Activated CD4-positive, alpha-beta memory T cell treated with anti-CD3 and anti-CD28 coated beads, Interleukin-2, amount 10 ng/mL, durations not matched to agents 7 days and 5 days (primary cell): Measurements from ENCODE around the gene TMEM14A. TPM values are rescaled to one million over a fixed set of nuclear protein-coding genes. Genes with fewer than 3 reads are reported as not detected.
"Not testable (repeated sequence)": the region's sequence is repeated elsewhere in the genome, so short reads cannot be mapped to it uniquely, and the experiment has no call there.

Experiments
- CTCF ChIA-PET: fragments of 350-600 bp; sonication (Branson Sonifier 250); formaldehyde crosslinking; loops from one replicate; lab custom pipeline; 2021; ENCODE audit warnings: antibody characterized with exemption, inconsistent platforms; lab: Charles Lee
- POLR2A ChIA-PET: fragments of 350-600 bp; sonication (Branson Sonifier 250); formaldehyde crosslinking; loops from one replicate; lab custom pipeline; 2021; ENCODE audit warnings: antibody characterized with exemption; lab: Charles Lee
- DNase-seq: peaks from one replicate; pipeline ENCODE4 v3.0.0-alpha.2; 2020
- H3K27ac Mint-ChIP-seq: one replicate; pipeline ENCODE4 v1.8.0; 2021; ENCODE audit warnings: mild to moderate bottlenecking, mixed read lengths
- H3K27me3 Mint-ChIP-seq: one replicate; pipeline ENCODE4 v1.8.0; 2021; ENCODE audit warnings: mixed read lengths
- H3K36me3 Mint-ChIP-seq: one replicate; pipeline ENCODE4 v1.8.0; 2021; ENCODE audit warnings: low read depth, mixed read lengths
- H3K4me1 Mint-ChIP-seq: one replicate; pipeline ENCODE4 v1.8.0; 2021; ENCODE audit warnings: mixed read lengths
- H3K4me3 Mint-ChIP-seq: one replicate; pipeline ENCODE4 v1.8.0; 2021; ENCODE audit warnings: mild to moderate bottlenecking, mixed read lengths
- H3K9me3 Mint-ChIP-seq: one replicate; pipeline ENCODE4 v1.8.0; 2021; ENCODE audit warnings: mixed read lengths
- total RNA-seq, 2 experiments: library from RNA; stranded (reverse); gene quantifications; one replicate each; pipeline ENCODE4 v1.2.3, GENCODE V29; 2021

Gene TMEM14A
- total RNA-seq, 2 experiments from 2014 or later, result 20.9 to 23.5 TPM

DNA sequence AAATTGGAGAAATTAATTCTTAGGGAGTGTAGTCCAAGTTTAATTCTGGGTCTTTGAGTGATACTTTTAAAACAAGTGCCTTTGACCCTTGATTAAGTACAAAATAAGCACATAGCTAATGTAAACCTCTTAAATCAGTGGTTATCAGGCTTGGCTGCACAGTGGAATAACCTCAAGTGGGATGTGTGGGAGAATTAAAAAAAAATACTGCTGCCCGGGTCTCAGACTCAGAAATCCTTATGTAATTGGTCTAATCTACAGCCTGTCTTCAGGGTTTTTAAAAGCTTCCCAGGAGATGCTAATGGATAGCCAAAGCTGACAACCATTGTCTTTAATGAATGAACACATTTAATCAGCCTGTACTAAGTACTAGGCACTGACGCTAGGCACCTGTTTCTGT lies 28.5 kb upstream of the TMEM14A start:
- H3K36me3 Mint-ChIP-seq, result no peaks in the 10 kb centered on the region
- no peak overlapping the region for H3K27ac Mint-ChIP-seq
- no peak overlapping the region for H3K4me3 Mint-ChIP-seq
- peaks cover 19% of the 10 kb centered on the region for H3K27me3 Mint-ChIP-seq
- no peaks in the 10 kb centered on the region for H3K9me3 Mint-ChIP-seq
- peaks cover 11% of the 10 kb centered on the region for H3K4me1 Mint-ChIP-seq
- DNase-seq, result no peak
- CTCF ChIA-PET, result interaction anchor here (1.7 to 5.6 kb wide), 2 partner anchors 9 to 67 kb away, joined by 3 to 38 read pairs; no protein-coding TSS in a partner anchor
- POLR2A ChIA-PET, result interaction anchor here (0.9 kb wide), 1 partner anchor 20 kb away, joined by 4 read pairs; no protein-coding TSS in a partner anchor

DNA sequence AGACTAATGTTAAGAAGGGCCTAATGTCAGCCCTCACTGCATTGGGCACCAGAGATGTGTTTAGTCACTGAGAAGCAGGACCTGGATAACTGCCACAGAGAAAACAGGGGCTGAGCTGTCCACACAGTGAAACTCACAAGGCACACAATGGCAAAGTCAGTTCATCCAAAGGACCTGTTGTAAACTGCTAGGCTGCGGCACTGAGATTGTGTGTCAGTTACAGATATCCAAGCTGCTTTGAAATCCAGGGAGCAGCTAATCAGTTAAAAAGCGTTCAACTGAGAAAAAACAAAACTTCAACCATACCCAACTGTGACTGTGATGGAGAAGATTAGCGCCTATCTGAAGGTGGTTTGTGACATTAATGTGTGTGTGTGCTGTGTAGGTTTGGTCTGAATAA lies 27.8 kb upstream of the TMEM14A start:
- H3K4me1 Mint-ChIP-seq, result peaks cover 11% of the 10 kb centered on the region
- H3K4me3 Mint-ChIP-seq, result no peak overlapping the region
- no peaks in the 10 kb centered on the region for H3K36me3 Mint-ChIP-seq
- POLR2A ChIA-PET, result no interaction called here
- DNase-seq, result no peak
- H3K27me3 Mint-ChIP-seq, result peaks cover 19% of the 10 kb centered on the region
- H3K27ac Mint-ChIP-seq, result no peak overlapping the region
- no peaks in the 10 kb centered on the region for H3K9me3 Mint-ChIP-seq
- CTCF ChIA-PET, result interaction anchor here (5.6 kb wide), 1 partner anchor 8 kb away, joined by 38 read pairs; no protein-coding TSS in a partner anchor

DNA sequence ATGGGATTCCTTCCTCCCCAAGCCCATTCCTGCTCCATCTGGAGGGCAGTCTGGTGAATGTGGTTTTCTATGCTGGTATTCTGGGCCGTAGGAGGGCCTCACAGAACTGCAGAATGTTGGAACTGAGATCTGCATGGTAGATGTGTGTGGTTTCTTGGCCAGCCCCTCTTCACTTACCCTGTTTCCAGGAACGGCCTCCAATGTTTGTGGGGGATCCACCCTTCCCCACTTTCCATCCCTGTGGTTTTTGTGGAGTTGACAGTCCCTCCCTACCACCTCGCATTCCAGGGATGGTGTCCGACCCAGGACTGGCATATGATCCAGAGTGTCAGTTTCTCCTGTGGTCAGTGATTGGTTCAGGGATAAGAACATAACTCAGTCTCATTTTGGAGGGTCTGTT lies 26.7 kb upstream of the TMEM14A start:
- Mint-ChIP-seq H3K27ac (no peak overlapping the region), H3K36me3 (no peaks in the 10 kb centered on the region), H3K4me3 (no peak overlapping the region), H3K9me3 (no peaks in the 10 kb centered on the region), H3K27me3 (peaks cover 22% of the 10 kb centered on the region), H3K4me1 (peaks cover 11% of the 10 kb centered on the region)
- DNase-seq, result no peak
- ChIA-PET POLR2A (no interaction called here), CTCF (interaction anchor here (5.6 kb wide), 1 partner anchor 7 kb away, joined by 38 read pairs; no protein-coding TSS in a partner anchor)

DNA sequence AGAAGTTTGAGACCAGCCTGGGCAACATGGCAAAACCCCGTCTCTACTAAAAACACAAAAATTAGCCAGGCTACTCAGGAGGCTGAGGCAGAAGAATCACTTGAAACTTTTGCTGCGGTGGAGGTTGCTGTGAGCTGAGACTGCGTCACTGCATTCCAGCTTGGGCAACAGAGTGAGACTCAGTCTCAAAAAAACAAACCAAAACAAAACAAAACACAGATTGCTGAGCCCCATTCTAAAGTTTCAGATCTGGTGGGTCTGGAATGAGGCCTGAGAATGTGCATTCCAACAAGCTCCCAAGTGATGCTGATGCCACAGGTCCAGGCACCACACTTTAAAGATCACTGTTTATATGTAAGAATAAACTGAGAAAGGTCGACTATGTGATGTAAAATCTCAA lies 24.9 kb upstream of the TMEM14A start:
- peaks cover 8% of the 10 kb centered on the region for H3K4me1 Mint-ChIP-seq
- no peaks in the 10 kb centered on the region for H3K36me3 Mint-ChIP-seq
- ChIA-PET CTCF (no interaction called here), POLR2A (no interaction called here)
- H3K9me3 Mint-ChIP-seq, result no peaks in the 10 kb centered on the region
- H3K4me3 Mint-ChIP-seq, result no peak overlapping the region
- H3K27me3 Mint-ChIP-seq, result peaks cover 19% of the 10 kb centered on the region
- no peak overlapping the region for H3K27ac Mint-ChIP-seq
- no peak for DNase-seq

DNA sequence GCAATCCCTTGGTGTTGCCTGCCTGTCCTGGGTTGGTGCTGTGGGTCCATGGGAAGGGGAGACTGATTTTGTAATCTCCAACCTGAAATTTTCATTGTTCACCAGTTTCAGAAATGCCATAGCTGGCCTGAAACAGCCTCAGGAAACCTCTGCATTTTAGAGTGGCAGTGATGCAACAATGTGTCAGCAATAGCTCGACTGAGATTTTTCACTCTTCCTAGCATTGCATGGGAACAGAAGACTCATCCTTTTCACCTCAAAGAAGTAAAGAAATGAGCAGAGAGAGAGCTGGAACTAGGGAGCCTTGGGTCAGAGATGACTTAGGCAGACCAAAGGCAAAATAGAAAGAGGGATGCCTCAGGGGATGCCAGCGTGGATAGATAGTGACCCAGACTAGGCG lies 23.7 kb upstream of the TMEM14A start:
- Mint-ChIP-seq H3K4me3 (no peak overlapping the region), H3K27ac (no peak overlapping the region), H3K27me3 (peaks cover 19% of the 10 kb centered on the region), H3K36me3 (no peaks in the 10 kb centered on the region), H3K4me1 (peaks cover 5% of the 10 kb centered on the region), H3K9me3 (no peaks in the 10 kb centered on the region)
- CTCF ChIA-PET, result no interaction called here
- POLR2A ChIA-PET, result no interaction called here
- no peak for DNase-seq

DNA sequence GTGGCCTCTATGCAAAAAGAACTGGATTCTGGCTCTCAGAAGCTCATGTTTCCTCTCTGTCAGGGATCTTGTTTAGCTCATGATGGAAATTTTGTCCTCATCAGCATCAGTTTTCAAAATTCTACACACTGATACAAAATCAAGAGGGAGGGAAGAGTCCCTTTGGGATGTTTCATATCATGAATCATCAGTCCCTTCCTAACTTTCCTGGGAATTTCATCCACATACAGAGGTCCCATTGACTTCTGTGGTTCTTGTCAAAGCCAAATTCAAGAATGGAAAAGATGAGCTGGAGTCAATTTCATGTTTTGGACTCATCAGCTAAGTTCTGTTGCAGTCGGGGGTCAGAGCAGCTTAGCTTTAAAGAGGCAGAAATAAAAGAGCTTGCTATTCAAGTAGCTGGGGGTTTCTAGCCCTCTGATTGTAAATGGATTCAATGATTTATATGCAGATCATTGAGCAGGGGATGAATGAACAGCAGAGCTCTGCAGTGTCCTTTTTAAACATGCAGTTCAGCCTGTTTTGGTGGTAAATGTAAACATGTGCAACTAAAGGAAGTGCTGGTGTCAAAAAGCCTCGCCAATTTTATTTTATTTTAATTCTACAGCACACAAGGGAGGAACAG lies 21.3 kb upstream of the TMEM14A start:
- peaks cover 33% of the 10 kb centered on the region for H3K27me3 Mint-ChIP-seq
- POLR2A ChIA-PET, result no interaction called here
- CTCF ChIA-PET, result interaction anchor here (0.7 to 4.8 kb wide), 8 partner anchors 8 to 236 kb away, joined by 3 to 42 read pairs (median 12); partner anchors contain the start of gene EFHC1

DNA sequence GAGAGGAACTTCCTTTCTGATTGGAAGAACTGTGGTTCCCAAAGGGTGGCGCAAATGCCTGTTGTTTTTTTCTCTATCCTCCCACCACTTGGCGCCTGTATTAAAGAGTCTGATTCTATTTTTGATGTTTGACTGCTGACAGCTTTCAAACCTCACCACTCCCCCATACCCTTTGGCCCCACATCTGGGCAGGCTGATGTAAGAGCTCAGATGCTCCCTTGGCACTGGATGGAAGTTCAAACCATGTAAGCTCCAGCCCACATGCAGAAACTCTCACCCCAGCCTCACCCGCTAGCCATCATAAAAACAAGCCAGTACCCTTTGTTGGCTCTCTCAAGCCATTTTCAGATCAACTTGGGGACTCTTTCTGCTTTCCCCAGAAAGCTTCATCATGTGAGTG lies 20.0 kb upstream of the TMEM14A start:
- peaks cover 5% of the 10 kb centered on the region for H3K4me1 Mint-ChIP-seq
- ChIA-PET CTCF (interaction anchor here (0.6 to 4.8 kb wide), 19 partner anchors 9 to 1019 kb away, joined by 3 to 42 read pairs (median 5); partner anchors contain the start of gene EFHC1), POLR2A (no interaction called here)
- H3K27ac Mint-ChIP-seq, result no peak overlapping the region
- H3K27me3 Mint-ChIP-seq, result peaks cover 33% of the 10 kb centered on the region
- no peaks in the 10 kb centered on the region for H3K9me3 Mint-ChIP-seq
- H3K36me3 Mint-ChIP-seq, result no peaks in the 10 kb centered on the region
- no peak overlapping the region for H3K4me3 Mint-ChIP-seq
- DNase-seq, result no peak

More for the DNA sequence above, 21.3 kb upstream of the TMEM14A start:
- Mint-ChIP-seq H3K4me1 (peaks cover 5% of the 10 kb centered on the region), H3K27ac (no peak overlapping the region), H3K4me3 (no peak overlapping the region), H3K9me3 (no peaks in the 10 kb centered on the region), H3K36me3 (no peaks in the 10 kb centered on the region)
- DNase-seq, result no peak

DNA sequence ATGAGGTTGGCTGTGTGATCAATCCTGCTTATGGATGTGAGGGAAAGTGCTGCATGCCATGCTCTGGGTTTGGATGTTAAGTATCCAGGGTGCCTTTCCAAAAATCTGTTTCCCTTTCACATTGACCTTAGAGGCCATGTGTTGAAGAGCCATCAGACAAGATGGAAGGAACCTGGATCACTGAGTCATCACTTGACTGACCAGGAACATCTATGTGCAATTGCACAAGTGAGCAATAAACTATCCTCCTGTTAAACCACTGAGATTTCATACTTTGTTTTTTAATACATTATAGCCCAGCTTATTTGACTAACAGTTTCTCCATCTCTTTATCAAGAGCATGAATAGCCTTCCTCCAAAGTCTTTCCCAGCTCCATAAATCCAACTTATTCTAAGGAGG lies 17.8 kb upstream of the TMEM14A start:
- H3K4me3 Mint-ChIP-seq, result no peak overlapping the region
- ChIA-PET CTCF (interaction anchor here (1.0 to 4.8 kb wide), 15 partner anchors 9 to 480 kb away, joined by 3 to 42 read pairs (median 5); partner anchors contain the start of genes EFHC1, PAQR8 and TRAM2), POLR2A (no interaction called here)
- no peak for DNase-seq
- H3K27me3 Mint-ChIP-seq, result peaks cover 35% of the 10 kb centered on the region
- H3K9me3 Mint-ChIP-seq, result no peaks in the 10 kb centered on the region
- H3K4me1 Mint-ChIP-seq, result peaks cover 5% of the 10 kb centered on the region
- no peaks in the 10 kb centered on the region for H3K36me3 Mint-ChIP-seq
- no peak overlapping the region for H3K27ac Mint-ChIP-seq

DNA sequence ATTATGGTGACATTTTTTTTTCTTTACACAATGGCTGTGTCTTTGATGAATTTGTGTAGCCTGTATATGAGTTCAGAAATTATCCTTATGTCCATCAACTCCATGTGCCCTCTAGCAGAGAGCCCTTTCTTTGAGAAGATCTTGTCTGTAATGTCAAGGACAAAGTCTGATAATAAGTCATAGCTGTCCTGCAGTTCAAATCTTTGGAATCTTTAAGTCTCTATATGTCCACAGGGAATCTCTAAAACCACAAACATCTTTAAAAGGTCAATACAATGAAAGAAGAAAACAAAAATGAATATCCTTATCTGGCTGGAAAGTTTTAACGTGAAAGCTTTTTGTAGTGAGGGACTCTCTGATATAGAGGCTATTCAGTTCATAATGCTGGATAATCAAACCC lies 16.9 kb upstream of the TMEM14A start:
- POLR2A ChIA-PET, result no interaction called here
- H3K4me1 Mint-ChIP-seq, result peaks cover 5% of the 10 kb centered on the region

DNA sequence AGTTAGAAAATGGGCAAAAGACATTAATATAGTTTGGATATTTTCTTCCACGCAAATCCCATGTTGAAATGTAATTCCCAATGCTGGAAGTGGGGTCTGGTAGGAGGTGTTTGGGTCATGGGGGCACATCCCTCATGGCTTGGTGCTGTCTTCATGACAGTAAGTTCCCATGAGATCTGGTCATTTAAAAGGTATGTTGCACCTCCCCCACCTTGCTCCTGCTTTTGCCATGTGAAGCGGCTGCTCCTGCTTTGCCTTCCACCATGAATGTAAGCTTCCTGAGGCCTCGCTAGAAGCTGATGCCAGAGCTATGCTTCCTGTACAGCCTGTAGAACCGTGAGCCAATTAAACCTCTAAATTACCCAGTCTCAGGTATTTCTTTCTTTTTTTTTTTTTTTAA lies 16.3 kb upstream of the TMEM14A start:
- Mint-ChIP-seq H3K27me3 (peaks cover 31% of the 10 kb centered on the region), H3K4me3 (no peak overlapping the region), H3K27ac (no peak overlapping the region), H3K4me1 (peaks cover 5% of the 10 kb centered on the region), H3K36me3 (no peaks in the 10 kb centered on the region), H3K9me3 (no peaks in the 10 kb centered on the region)
- no peak for DNase-seq
- POLR2A ChIA-PET, result no interaction called here
- CTCF ChIA-PET, result interaction anchor here (0.6 kb wide), 1 partner anchor 217 kb away, joined by 3 read pairs; no protein-coding TSS in a partner anchor

More for the DNA sequence above, 16.9 kb upstream of the TMEM14A start:
- H3K4me3 Mint-ChIP-seq, result no peak overlapping the region
- peaks cover 31% of the 10 kb centered on the region for H3K27me3 Mint-ChIP-seq
- no peaks in the 10 kb centered on the region for H3K36me3 Mint-ChIP-seq
- H3K27ac Mint-ChIP-seq, result no peak overlapping the region
- no peaks in the 10 kb centered on the region for H3K9me3 Mint-ChIP-seq
- CTCF ChIA-PET, result interaction anchor here (0.6 to 4.8 kb wide), 2 partner anchors 12 to 216 kb away, joined by 3 to 38 read pairs; no protein-coding TSS in a partner anchor
- DNase-seq, result no peak

DNA sequence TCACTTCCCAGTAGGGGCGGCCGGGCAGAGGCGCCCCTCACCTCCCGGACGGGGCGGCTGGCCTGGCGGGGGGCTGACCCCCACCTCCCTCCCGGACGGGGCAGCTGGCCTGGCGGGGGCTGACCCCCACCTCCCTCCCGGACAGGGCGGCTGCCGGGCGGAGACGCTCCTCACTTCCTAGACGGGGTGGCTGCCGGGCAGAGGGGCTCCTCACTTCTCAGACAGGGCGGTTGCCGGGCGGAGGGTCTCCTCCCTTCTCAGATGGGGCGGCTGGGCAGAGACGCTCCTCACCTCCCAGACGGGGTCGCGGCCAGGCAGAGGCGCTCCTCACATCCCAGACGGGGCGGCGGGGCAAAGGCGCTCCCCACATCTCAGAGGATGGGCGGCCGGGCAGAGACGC lies 15.0 kb upstream of the TMEM14A start:
- not testable (repeated sequence) for H3K36me3 Mint-ChIP-seq, H3K4me3 Mint-ChIP-seq

DNA sequence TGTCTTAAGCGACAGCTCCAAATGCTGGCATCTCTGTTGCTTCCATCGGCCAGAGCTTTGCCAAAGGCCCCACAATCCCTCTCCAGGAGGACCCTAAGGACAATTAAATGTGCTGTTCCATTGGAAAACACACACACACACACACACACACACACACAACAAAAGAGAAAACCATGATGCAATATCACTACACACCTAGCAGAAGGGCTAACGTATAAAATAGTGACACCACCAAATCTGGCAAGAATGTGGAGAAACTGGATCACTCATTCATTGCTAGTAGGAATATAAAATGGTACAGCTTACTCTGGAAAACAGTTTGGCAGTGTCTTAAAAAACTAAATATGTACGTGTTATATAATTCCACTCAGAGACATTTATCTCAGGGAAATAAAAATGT lies 13.0 kb upstream of the TMEM14A start:
- no peaks in the 10 kb centered on the region for H3K9me3 Mint-ChIP-seq
- no peak overlapping the region for H3K4me3 Mint-ChIP-seq
- ChIA-PET CTCF (no interaction called here), POLR2A (no interaction called here)
- peaks cover 19% of the 10 kb centered on the region for H3K27me3 Mint-ChIP-seq
- H3K4me1 Mint-ChIP-seq, result no peaks in the 10 kb centered on the region
- DNase-seq, result no peak
- no peak overlapping the region for H3K27ac Mint-ChIP-seq
- H3K36me3 Mint-ChIP-seq, result no peaks in the 10 kb centered on the region

More for the DNA sequence above, 15.0 kb upstream of the TMEM14A start:
- DNase-seq, H3K27ac Mint-ChIP-seq, CTCF ChIA-PET, POLR2A ChIA-PET, H3K4me1 Mint-ChIP-seq, H3K9me3 Mint-ChIP-seq: not testable (repeated sequence)
- H3K27me3 Mint-ChIP-seq, result peaks cover 27% of the 10 kb centered on the region

DNA sequence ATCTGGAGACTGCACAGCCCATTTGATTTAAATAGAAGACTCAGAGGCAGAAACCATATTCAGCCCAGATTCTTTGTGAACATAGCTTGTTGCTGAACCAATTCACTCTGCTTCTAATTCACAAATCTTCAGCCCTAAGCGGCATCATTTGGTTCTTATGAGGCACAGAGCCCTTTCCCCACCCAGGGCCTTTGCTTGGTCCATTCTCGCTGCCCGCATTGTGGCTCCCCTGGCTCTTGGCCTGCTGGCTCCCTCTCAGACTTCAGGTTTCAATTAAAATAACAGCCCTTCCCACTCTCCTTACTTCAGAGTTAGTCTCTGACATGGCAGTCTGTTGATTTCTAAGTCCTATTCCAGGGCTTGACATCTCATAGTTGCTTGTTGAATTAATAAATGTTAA lies 9.4 kb upstream of the TMEM14A start:
- Mint-ChIP-seq H3K27ac (no peak overlapping the region), H3K9me3 (no peaks in the 10 kb centered on the region), H3K27me3 (peaks cover 2% of the 10 kb centered on the region), H3K36me3 (no peaks in the 10 kb centered on the region), H3K4me3 (no peak overlapping the region), H3K4me1 (peaks cover under 1% of the 10 kb centered on the region)
- ChIA-PET CTCF (interaction anchor here (1.4 to 3.4 kb wide), 7 partner anchors 11 to 378 kb away, joined by 4 to 44 read pairs (median 16); partner anchors contain the start of gene EFHC1), POLR2A (no interaction called here)
- no peak for DNase-seq
